CD4-positive, alpha-beta T cell (primary cell): Measurements from ENCODE around the gene WARS2. TPM values are rescaled to one million over a fixed set of nuclear protein-coding genes. Genes with fewer than 3 reads are reported as not detected.

Source experiments
- ATAC-seq: fragments of 200-7000 bp; cut with Tn5 transposase; one replicate; pipeline ENCODE4 v1.10.0; 2022; ENCODE audit warnings: mild to moderate bottlenecking; ENCODE audit not compliant: poor library complexity
- CTCF ChIA-PET: fragments of 350-600 bp; sonication (Branson Sonifier 250); formaldehyde crosslinking; loops from one replicate; lab custom pipeline; 2021; ENCODE audit warnings: antibody characterized with exemption, inconsistent platforms; lab: Charles Lee
- POLR2A ChIA-PET: fragments of 350-600 bp; sonication (Branson Sonifier 250); formaldehyde crosslinking; loops from one replicate; lab custom pipeline; 2021; ENCODE audit warnings: antibody characterized with exemption, inconsistent platforms; lab: Charles Lee
- DNase-seq, 14 experiments: peaks; one replicate each; pipeline ENCODE4 v3.0.0-alpha.2; 2013 to 2020; ENCODE audit warnings: mixed read lengths in 2 of 14
- H3K27ac ChIP-seq, 2 donors: one replicate each; pipeline versions ENCODE4 v1.5.1 to v1.7.0; 2013; ENCODE audit warnings: low read length in 2 of 2, low read depth in 1 of 2, mild to moderate bottlenecking in 1 of 2
- H3K27me3 ChIP-seq, 2 experiments: 1 replicate in 1 of 2; 2 replicates in 1 of 2; pipeline versions ENCODE4 v1.6.1 to v1.7.0; 2013; ENCODE audit warnings: low read length in 2 of 2, control low read depth in 1 of 2, mild to moderate bottlenecking in 1 of 2, moderate library complexity in 1 of 2; ENCODE audit not compliant: insufficient read depth in 2 of 2, control insufficient read depth in 1 of 2
- H3K36me3 ChIP-seq: one replicate; pipeline ENCODE4 v1.6.1; 2013; ENCODE audit warnings: low read length, control low read depth; ENCODE audit not compliant: insufficient read depth
- H3K4me1 ChIP-seq: one replicate; pipeline ENCODE4 v1.6.1; 2013; ENCODE audit warnings: low read length, control low read depth; ENCODE audit not compliant: insufficient read depth
- H3K4me3 ChIP-seq: one replicate; pipeline ENCODE4 v1.5.1; 2013; ENCODE audit warnings: mild to moderate bottlenecking, low read length, moderate library complexity
- H3K9me3 ChIP-seq, 2 experiments: 1 replicate in 1 of 2; 2 replicates in 1 of 2; pipeline versions ENCODE4 v1.6.1 to v1.7.0; 2013; ENCODE audit warnings: low read length in 2 of 2, mild to moderate bottlenecking in 2 of 2, control low read depth in 1 of 2, moderate library complexity in 1 of 2; ENCODE audit not compliant: control insufficient read depth in 1 of 2, insufficient read depth in 1 of 2
- H3K27ac Mint-ChIP-seq: one replicate; pipeline ENCODE4 v1.8.0; 2020; ENCODE audit warnings: mixed read lengths
- H3K27me3 Mint-ChIP-seq: one replicate; pipeline ENCODE4 v1.8.0; 2021; ENCODE audit warnings: mixed read lengths
- H3K36me3 Mint-ChIP-seq: one replicate; pipeline ENCODE4 v1.8.0; 2021; ENCODE audit warnings: low read depth, mixed read lengths
- H3K4me1 Mint-ChIP-seq: one replicate; pipeline ENCODE4 v1.8.0; 2021; ENCODE audit warnings: low read depth, mixed read lengths
- H3K4me3 Mint-ChIP-seq: one replicate; pipeline ENCODE4 v1.8.0; 2020; ENCODE audit warnings: mild to moderate bottlenecking, mixed read lengths
- H3K9me3 Mint-ChIP-seq: one replicate; pipeline ENCODE4 v1.8.0; 2020; ENCODE audit warnings: mixed read lengths
- intact Hi-C, 2 experiments: fragments of 100-400 bp; cut with DNase I in 1 of 2; cut with micrococcal nuclease in 1 of 2; formaldehyde crosslinking; loops; one replicate each; pipeline versions ENCODE4 v1.15.1 to v1.9.0; 2023 to 2025; cut with DNase I, micrococcal nuclease
- total RNA-seq, 174 experiments: library from RNA in 2 of 174; stranded (reverse) in 2 of 174; gene quantifications; one replicate each; pipeline ENCODE4 v1.2.3 and lab custom pipeline; 2021 to 2026
- TF ChIP-seq, protein P1 (sequence below): fragments of 200-600 bp; IDR thresholded peaks from one replicate; pipeline ENCODE4 v1.8.0; 2022; ENCODE audit warnings: antibody characterized with exemption, mild to moderate bottlenecking

The WARS2 gene
- total RNA-seq, 2 experiments from 2014 or later, result 15.8 to 16.5 TPM

DNA sequence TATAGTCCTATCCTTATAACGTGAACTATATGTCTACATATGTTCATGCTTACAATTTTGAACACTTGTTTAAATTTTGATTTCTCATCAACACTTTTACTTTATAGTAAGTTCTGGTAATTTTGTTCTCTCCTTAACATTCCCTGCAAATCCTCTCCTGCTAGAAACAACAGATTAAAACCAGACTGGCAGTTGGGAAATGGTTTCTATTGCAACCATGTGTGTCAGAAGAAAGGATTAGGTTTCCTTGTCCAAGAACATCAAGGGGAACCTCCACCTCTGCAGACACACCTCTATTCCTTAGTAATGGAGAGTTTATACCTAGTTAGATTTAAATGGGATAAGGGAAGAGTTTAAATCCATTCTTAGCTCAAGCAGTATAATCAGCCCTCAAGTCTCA is 3.3 kb upstream of the WARS2 start:
- no peaks in the 10 kb centered on the region for H3K27me3 ChIP-seq
- H3K27ac ChIP-seq, result no peak overlapping the region
- no peak overlapping the region for H3K4me3 ChIP-seq
- Mint-ChIP-seq H3K27me3 (no peaks in the 10 kb centered on the region), H3K27ac (no peak overlapping the region), H3K4me3 (no peak overlapping the region), H3K36me3 (peaks cover 13% of the 10 kb centered on the region), H3K9me3 (no peaks in the 10 kb centered on the region), H3K4me1 (peaks cover 18% of the 10 kb centered on the region)
- ATAC-seq (no peak), DNase-seq (no peak)
- intact Hi-C loops, result loop anchor here (10.0 kb wide), 2 partner anchors 1249 to 1539 kb away; partner anchors contain the start of gene TENT5C (in 1 of the 2)
- no peaks in the 10 kb centered on the region for H3K9me3 ChIP-seq
- peaks cover 19% of the 10 kb centered on the region for H3K4me1 ChIP-seq
- ChIA-PET CTCF (no interaction called here), POLR2A (no interaction called here)
- H3K36me3 ChIP-seq, result no peaks in the 10 kb centered on the region
- TF ChIP-seq, protein P1, sequence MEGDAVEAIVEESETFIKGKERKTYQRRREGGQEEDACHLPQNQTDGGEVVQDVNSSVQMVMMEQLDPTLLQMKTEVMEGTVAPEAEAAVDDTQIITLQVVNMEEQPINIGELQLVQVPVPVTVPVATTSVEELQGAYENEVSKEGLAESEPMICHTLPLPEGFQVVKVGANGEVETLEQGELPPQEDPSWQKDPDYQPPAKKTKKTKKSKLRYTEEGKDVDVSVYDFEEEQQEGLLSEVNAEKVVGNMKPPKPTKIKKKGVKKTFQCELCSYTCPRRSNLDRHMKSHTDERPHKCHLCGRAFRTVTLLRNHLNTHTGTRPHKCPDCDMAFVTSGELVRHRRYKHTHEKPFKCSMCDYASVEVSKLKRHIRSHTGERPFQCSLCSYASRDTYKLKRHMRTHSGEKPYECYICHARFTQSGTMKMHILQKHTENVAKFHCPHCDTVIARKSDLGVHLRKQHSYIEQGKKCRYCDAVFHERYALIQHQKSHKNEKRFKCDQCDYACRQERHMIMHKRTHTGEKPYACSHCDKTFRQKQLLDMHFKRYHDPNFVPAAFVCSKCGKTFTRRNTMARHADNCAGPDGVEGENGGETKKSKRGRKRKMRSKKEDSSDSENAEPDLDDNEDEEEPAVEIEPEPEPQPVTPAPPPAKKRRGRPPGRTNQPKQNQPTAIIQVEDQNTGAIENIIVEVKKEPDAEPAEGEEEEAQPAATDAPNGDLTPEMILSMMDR, result no peak

- Histone ChIP-seq H3K4me3 (no peak overlapping the region), H3K36me3 (no peaks in the 10 kb centered on the region), H3K4me1 (peaks cover 19% of the 10 kb centered on the region), H3K27ac (no peak overlapping the region), H3K27me3 (no peaks in the 10 kb centered on the region), H3K9me3 (no peaks in the 10 kb centered on the region)
- H3K27ac Mint-ChIP-seq, result no peak overlapping the region
- no peak overlapping the region for H3K4me3 Mint-ChIP-seq
- no peaks in the 10 kb centered on the region for H3K27me3 Mint-ChIP-seq
- peaks cover 18% of the 10 kb centered on the region for H3K4me1 Mint-ChIP-seq
- no peak for ATAC-seq
- no peak for DNase-seq
- H3K9me3 Mint-ChIP-seq, result no peaks in the 10 kb centered on the region
- H3K36me3 Mint-ChIP-seq, result peaks cover 7% of the 10 kb centered on the region
- POLR2A ChIA-PET, result no interaction called here
- TF ChIP-seq, protein P1, result no peak
- intact Hi-C loops, result loop anchor here (10.0 kb wide), 2 partner anchors 1247 to 1537 kb away; partner anchors contain the start of gene TENT5C (in 1 of the 2)
- CTCF ChIA-PET, result interaction anchor here (1.7 kb wide), 1 partner anchor 14 kb away, joined by 3 read pairs; no protein-coding TSS in a partner anchor
These were observed 1.2 kb upstream of the WARS2 start for GRCh38 chr1:119141660-119142059.

- H3K4me3 Mint-ChIP-seq, result no peak overlapping the region
- H3K27ac ChIP-seq, result peak overlapping the region; percentile 97 to 100
- H3K27me3 ChIP-seq, result no peaks in the 10 kb centered on the region
- peak in 13 of 14 experiments; percentile 3 to 63 (median 32) for DNase-seq
- peaks cover 7% of the 10 kb centered on the region for H3K36me3 Mint-ChIP-seq
- ChIA-PET POLR2A (interaction anchor here (1.0 to 1.6 kb wide), 3 partner anchors 9 to 1774 kb away, joined by 3 to 8 read pairs (median 4); partner anchors contain the start of genes MAN1A2 and SEC22B), CTCF (interaction anchor here (1.5 to 1.7 kb wide), 2 partner anchors 10 to 14 kb away, joined by 3 read pairs; no protein-coding TSS in a partner anchor)
- TF ChIP-seq, protein P1, result no peak
- no peaks in the 10 kb centered on the region for H3K9me3 Mint-ChIP-seq
- H3K36me3 ChIP-seq, result no peaks in the 10 kb centered on the region
- no peak for ATAC-seq
- intact Hi-C loops, result loop anchor here (10.0 kb wide), 2 partner anchors 1246 to 1536 kb away; partner anchors contain the start of gene TENT5C (in 1 of the 2)
- no peaks in the 10 kb centered on the region for H3K9me3 ChIP-seq
- H3K4me1 ChIP-seq, result peaks cover 19% of the 10 kb centered on the region
- no peaks in the 10 kb centered on the region for H3K27me3 Mint-ChIP-seq
- H3K4me3 ChIP-seq, result peak overlapping the region; percentile 76
- no peak overlapping the region for H3K27ac Mint-ChIP-seq
- peaks cover 18% of the 10 kb centered on the region for H3K4me1 Mint-ChIP-seq
These were observed 569 bp upstream of the WARS2 start for GRCh38 chr1:119141020-119141424.
